ENCODE results near the gene TRIM52. TPM values are rescaled to one million over a fixed set of nuclear protein-coding genes. Genes with fewer than 3 reads are reported as not detected.

TRIM52 gene
- total RNA-seq (2022; extraction: Qiagen RNA extraction), result 5.3 to 7.9 TPM (median 6.1 TPM) in 5 replicates

GRCh38 chr5:181260720-181261319 is at the start of gene TRIM52:
Gene TRIM52 (minus strand): TSS chr5:181261143. CDS start chr5:181260813, 330 bp downstream.

DNA sequence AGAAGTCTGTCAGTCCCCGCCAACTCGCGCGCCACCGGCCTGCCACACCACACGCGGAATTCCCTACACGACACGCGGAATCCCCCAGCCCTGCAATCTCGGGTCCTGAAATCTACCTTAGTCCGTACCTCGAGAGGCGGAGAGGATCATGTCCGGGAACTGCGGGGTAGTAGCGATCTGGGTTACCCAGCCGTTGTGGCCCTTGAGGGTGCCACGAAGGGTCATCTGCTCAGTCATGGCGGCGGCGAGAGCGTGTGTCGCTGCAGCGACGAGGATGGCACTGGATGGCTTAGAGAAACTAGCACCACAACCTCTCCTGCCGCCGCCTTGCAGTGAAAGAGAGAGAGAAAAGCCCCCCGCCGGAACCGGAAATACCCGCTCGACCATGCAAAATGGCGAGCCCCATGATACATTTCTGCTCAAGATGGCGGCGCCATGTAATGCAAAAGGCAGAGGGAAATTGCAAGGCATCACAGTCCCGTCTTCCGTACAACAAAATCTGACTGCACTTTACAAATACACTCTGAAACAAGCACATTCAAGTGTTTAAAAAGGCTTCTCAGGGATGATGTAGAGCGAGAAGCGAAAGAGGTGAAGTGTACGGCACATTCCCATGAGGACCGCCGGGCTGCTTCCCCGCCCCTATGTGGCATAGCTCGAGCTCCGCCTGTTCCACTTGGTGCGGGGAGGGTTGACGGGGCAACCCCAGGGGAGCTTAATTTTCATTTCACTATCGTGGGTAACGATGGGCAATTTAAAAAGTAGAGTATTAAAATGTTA is 17.2 kb downstream of the TRIM52 start, which contains the start of gene RACK1:
Gene RACK1, minus strand, starts transcription at position 343 of the 780 bp plus-strand sequence. Its CDS starts 106 bp downstream, at position 237.

DNA sequence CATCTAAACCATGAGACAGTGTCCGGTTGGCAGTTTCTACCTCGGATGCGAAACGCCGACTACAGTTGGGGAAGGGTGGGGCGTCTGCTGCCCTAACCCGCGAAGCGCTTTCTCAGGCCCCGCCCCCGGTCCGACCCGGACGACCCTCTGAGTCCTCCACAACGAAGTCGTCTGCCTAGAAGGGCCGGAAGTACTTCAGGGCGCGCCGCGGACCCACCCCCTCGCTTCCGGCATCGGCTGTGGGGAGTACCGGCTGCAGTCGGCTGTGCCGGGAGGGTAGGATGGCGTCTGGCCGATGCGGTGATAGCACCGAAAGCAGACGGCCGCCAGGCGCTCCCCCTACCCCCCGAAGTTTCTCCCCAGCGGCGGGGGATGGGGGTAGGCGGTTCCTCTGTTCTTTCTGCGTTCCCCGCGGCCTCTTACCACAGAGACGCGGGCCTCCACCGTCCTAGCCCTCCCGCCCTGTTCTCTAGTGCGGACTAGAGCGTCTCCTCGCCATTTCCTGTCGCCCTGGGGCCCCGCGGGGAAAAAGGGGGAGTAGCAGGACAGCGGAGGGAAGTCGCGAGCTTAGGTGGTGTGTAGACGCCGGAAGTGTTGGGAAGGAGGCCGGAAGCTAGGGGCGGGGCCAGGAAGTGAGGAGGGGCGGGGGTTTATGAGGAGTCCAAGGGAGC is 37.8 kb downstream of the TRIM52 start, which contains the start of gene TRIM41:
Gene TRIM41, plus strand, starts transcription at position 224 of the 671 bp plus-strand sequence. CDS start 719 bp downstream, outside the sequence.

Other genes starting within 250 kb of the TRIM52 start
- 0.67 to 1.2 TPM (median 1.0 TPM) in 5 replicates for gene BTNL9, start 220.9 kb downstream of the TRIM52 start, total RNA-seq (2022; extraction: Qiagen RNA extraction)
- gene OR2V1, start 130.0 kb downstream of the TRIM52 start, total RNA-seq (2022; extraction: Qiagen RNA extraction), result not detected in 5 replicates
- not detected in 5 replicates for gene OR2V2, start 113.6 kb downstream of the TRIM52 start, total RNA-seq (2022; extraction: Qiagen RNA extraction)
- 30.2 to 42.5 TPM (median 40.0 TPM) in 5 replicates for gene TRIM7, start 55.9 kb downstream of the TRIM52 start, total RNA-seq (2022; extraction: Qiagen RNA extraction)
- gene TRIM41, start 37.9 kb downstream of the TRIM52 start, total RNA-seq (2022; extraction: Qiagen RNA extraction), result 19.0 to 28.2 TPM (median 27.0 TPM) in 5 replicates
- 3,273 to 3,793 TPM (median 3,359 TPM) in 5 replicates for gene RACK1, start 17.2 kb downstream of the TRIM52 start, total RNA-seq (2022; extraction: Qiagen RNA extraction)
- not detected in 5 replicates for gene OR4F3, start 106.1 kb upstream of the TRIM52 start, total RNA-seq (2022; extraction: Qiagen RNA extraction)